WTC11 (cell line): ENCODE results near the gene FLOT2. TPM values are rescaled to one million over a fixed set of nuclear protein-coding genes. Genes with fewer than 3 reads are reported as not detected.
A peak's percentile ranks its signal among the peaks of the same experiment; 100 is the strongest.

Experiments
- ATAC-seq: fragments of 200-7000 bp; cut with Tn5 transposase; 2 replicates; pipeline ENCODE4 v1.10.0; 2021; ENCODE audit warnings: mild to moderate bottlenecking, moderate library complexity
- CTCF ChIA-PET: fragments of 300-600 bp; sonication (Branson Sonifier 250); formaldehyde crosslinking; loops from one replicate; lab custom pipeline; 2021; ENCODE audit warnings: antibody characterized with exemption; lab: Charles Lee
- POLR2A ChIA-PET: fragments of 350-600 bp; sonication (Branson Sonifier 250); formaldehyde crosslinking; loops from one replicate; lab custom pipeline; 2021; ENCODE audit warnings: antibody characterized with exemption; lab: Charles Lee
- DNase-seq: peaks from one replicate; pipeline ENCODE4 v3.0.0; 2021; ENCODE audit warnings: low spot score
- H3K27ac Mint-ChIP-seq: 2 replicates; pipeline ENCODE4 v1.8.0; 2021; ENCODE audit warnings: mixed read lengths
- H3K27me3 Mint-ChIP-seq: 2 replicates; pipeline ENCODE4 v1.8.0; 2021; ENCODE audit warnings: low read depth, mild to moderate bottlenecking, moderate library complexity, mixed read lengths
- H3K36me3 Mint-ChIP-seq: 2 replicates; pipeline ENCODE4 v1.8.0; 2021; ENCODE audit warnings: mixed read lengths
- H3K4me1 Mint-ChIP-seq: 2 replicates; pipeline ENCODE4 v1.8.0; 2022; ENCODE audit warnings: mixed read lengths
- H3K4me3 Mint-ChIP-seq: 2 replicates; pipeline ENCODE4 v1.8.0; 2021; ENCODE audit warnings: mild to moderate bottlenecking, moderate library complexity, mixed read lengths
- H3K9me3 Mint-ChIP-seq: 2 replicates; pipeline ENCODE4 v1.8.0; 2021; ENCODE audit warnings: mixed read lengths
- ARID4B ChIP-seq: sonication (generic); formaldehyde crosslinking; IDR thresholded peaks from 2 replicates; pipeline ENCODE4 v1.8.0; 2023; ENCODE audit warnings: missing genetic modification reagents, mild to moderate bottlenecking, borderline replicate concordance
- ATF1 ChIP-seq: sonication (generic); formaldehyde crosslinking; IDR thresholded peaks from 2 replicates; pipeline ENCODE4 v1.8.1; 2023; ENCODE audit warnings: mild to moderate bottlenecking, moderate library complexity, missing genetic modification reagents
- CBFB ChIP-seq: sonication (generic); formaldehyde crosslinking; IDR thresholded peaks from 2 replicates; pipeline ENCODE4 v1.8.1; 2022; ENCODE audit warnings: mild to moderate bottlenecking, low read depth, missing genetic modification reagents
- CREM ChIP-seq: sonication (generic); formaldehyde crosslinking; IDR thresholded peaks from 2 replicates; pipeline ENCODE4 v1.8.1; 2022; ENCODE audit warnings: mild to moderate bottlenecking, missing genetic modification reagents, moderate library complexity
- E2F1 ChIP-seq: sonication (generic); formaldehyde crosslinking; IDR thresholded peaks from 2 replicates; pipeline ENCODE4 v1.8.0; 2022; ENCODE audit warnings: mild to moderate bottlenecking, missing genetic modification reagents
- E2F5 ChIP-seq: sonication (generic); formaldehyde crosslinking; IDR thresholded peaks from 2 replicates; pipeline ENCODE4 v1.8.1; 2022; ENCODE audit warnings: mild to moderate bottlenecking, moderate library complexity, missing genetic modification reagents
- GRHL2 ChIP-seq: fragments of 250-450 bp; sonication (Bioruptor Pico); IDR thresholded peaks from 2 replicates; pipeline ENCODE4 v1.8.0; 2022; ENCODE audit warnings: mild to moderate bottlenecking, moderate library complexity; ENCODE audit not compliant: insufficient replicate concordance, severe bottlenecking
- MLX ChIP-seq: sonication (generic); formaldehyde crosslinking; IDR thresholded peaks from 2 replicates; pipeline ENCODE4 v1.8.1; 2023; ENCODE audit warnings: mild to moderate bottlenecking, missing genetic modification reagents, moderate library complexity
- MXD4 ChIP-seq: fragments of 250-450 bp; sonication (Bioruptor Pico); IDR thresholded peaks from 2 replicates; pipeline ENCODE4 v1.8.0; 2021; ENCODE audit warnings: mild to moderate bottlenecking, moderate library complexity, borderline replicate concordance
- MYBL2 ChIP-seq: sonication (generic); formaldehyde crosslinking; IDR thresholded peaks from 2 replicates; pipeline ENCODE4 v1.8.1; 2023; ENCODE audit warnings: mild to moderate bottlenecking, moderate library complexity, missing genetic modification reagents
- NFATC4 ChIP-seq: fragments of 250-450 bp; sonication (Bioruptor Pico); IDR thresholded peaks from 2 replicates; pipeline ENCODE4 v1.9.0; 2021; ENCODE audit warnings: mild to moderate bottlenecking
- NFYB ChIP-seq: sonication (generic); formaldehyde crosslinking; conservative IDR thresholded peaks from 2 replicates; pipeline ENCODE4 v1.8.0; 2022; ENCODE audit warnings: low read depth, missing genetic modification reagents
- SMAD4 ChIP-seq: sonication (generic); formaldehyde crosslinking; IDR thresholded peaks from 2 replicates; pipeline ENCODE4 v1.8.0; 2022; ENCODE audit warnings: mild to moderate bottlenecking, missing genetic modification reagents
- ZNF416 ChIP-seq: fragments of 250-450 bp; sonication (Bioruptor Pico); IDR thresholded peaks from 2 replicates; pipeline ENCODE4 v1.9.0; 2021; ENCODE audit warnings: mild to moderate bottlenecking, inconsistent platforms
- total RNA-seq: library from RNA; stranded (reverse); gene quantifications from 3 replicates; pipeline ENCODE4 v1.2.3, GENCODE V29; 2021
- TF ChIP-seq, protein P1 (sequence below): sonication (generic); formaldehyde crosslinking; conservative IDR thresholded peaks from 2 replicates; pipeline ENCODE4 v1.8.1; 2022; ENCODE audit warnings: mild to moderate bottlenecking, missing genetic modification reagents
- TF ChIP-seq, protein P2 (sequence below): sonication (generic); formaldehyde crosslinking; IDR thresholded peaks from 2 replicates; pipeline ENCODE4 v1.8.1; 2022; ENCODE audit warnings: mild to moderate bottlenecking, missing genetic modification reagents, moderate library complexity, borderline replicate concordance
- TF ChIP-seq, protein P3 (sequence below): sonication (generic); formaldehyde crosslinking; IDR thresholded peaks from 2 replicates; pipeline ENCODE4 v1.8.1; 2023; ENCODE audit warnings: mild to moderate bottlenecking, missing genetic modification reagents, borderline replicate concordance
- TF ChIP-seq, protein P4 (sequence below): sonication (generic); formaldehyde crosslinking; IDR thresholded peaks from 2 replicates; pipeline ENCODE4 v1.8.1; 2023; ENCODE audit warnings: mild to moderate bottlenecking, missing genetic modification reagents
- TF ChIP-seq, protein P5 (sequence below): sonication (generic); formaldehyde crosslinking; IDR thresholded peaks from 2 replicates; pipeline ENCODE4 v1.8.0; 2023; ENCODE audit warnings: mild to moderate bottlenecking, missing genetic modification reagents

FLOT2 gene
- total RNA-seq, 1 experiment from 2014 or later = 139 TPM

GRCh38 chr17:28928061-28928460, 30.5 kb upstream of the FLOT2 start (continued):
- TF ChIP-seq MLX (CRISPR knock-in tag) = no peak
- no peak for TF ChIP-seq ZNF416 (CRISPR knock-in tag)
- TF ChIP-seq CBFB (CRISPR knock-in tag) = no peak
- TF ChIP-seq, protein P1, sequence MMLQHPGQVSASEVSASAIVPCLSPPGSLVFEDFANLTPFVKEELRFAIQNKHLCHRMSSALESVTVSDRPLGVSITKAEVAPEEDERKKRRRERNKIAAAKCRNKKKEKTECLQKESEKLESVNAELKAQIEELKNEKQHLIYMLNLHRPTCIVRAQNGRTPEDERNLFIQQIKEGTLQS (CRISPR knock-in tag) = no peak
- no peak for TF ChIP-seq NFATC4 (CRISPR knock-in tag)
- TF ChIP-seq NFYB (CRISPR knock-in tag) = no peak
- TF ChIP-seq ARID4B (CRISPR knock-in tag) = no peak

DNA sequence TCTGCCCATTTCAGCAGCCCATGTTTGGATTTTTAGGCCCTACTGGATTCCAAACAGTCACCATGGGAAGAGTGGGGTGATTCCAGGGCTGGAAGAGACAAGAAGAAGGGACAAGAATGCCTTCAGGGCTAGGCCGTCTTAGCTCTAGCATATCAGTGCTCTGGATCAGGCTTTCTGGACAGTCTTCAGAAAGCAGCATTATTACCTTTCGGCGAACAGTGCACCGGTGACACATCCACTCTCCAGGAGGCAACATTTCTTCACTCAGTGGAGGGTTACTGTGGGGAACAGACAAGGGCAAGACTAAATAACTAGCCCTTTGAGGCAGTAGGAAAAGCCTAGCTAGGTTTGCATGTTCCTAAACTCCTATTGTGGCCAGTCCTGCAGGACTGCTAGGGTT, 29.3 kb upstream of the FLOT2 start:
- ChIA-PET POLR2A (no interaction called here), CTCF (interaction anchor here (1.0 to 2.1 kb wide), 4 partner anchors 11 to 27 kb away, joined by 4 to 8 read pairs (median 6); partner anchors contain the start of gene DHRS13)
- no peak for ATAC-seq
- Mint-ChIP-seq H3K27ac (0 out of 2 replicates have a peak overlapping the region, but pooled peaks have one; percentile 15), H3K4me1 (0 out of 2 replicates have a peak, but pooled peaks cover 4% of the 10 kb centered on the region), H3K4me3 (no peak overlapping the region), H3K27me3 (no peaks in the 10 kb centered on the region), H3K36me3 (peaks cover 52% of the 10 kb centered on the region), H3K9me3 (no peaks in the 10 kb centered on the region)
- DNase-seq = no peak
- no peak for TF ChIP-seq SMAD4 (CRISPR knock-in tag)
- TF ChIP-seq E2F1 (CRISPR knock-in tag) = no peak
- no peak for TF ChIP-seq MXD4
- TF ChIP-seq, protein P2, sequence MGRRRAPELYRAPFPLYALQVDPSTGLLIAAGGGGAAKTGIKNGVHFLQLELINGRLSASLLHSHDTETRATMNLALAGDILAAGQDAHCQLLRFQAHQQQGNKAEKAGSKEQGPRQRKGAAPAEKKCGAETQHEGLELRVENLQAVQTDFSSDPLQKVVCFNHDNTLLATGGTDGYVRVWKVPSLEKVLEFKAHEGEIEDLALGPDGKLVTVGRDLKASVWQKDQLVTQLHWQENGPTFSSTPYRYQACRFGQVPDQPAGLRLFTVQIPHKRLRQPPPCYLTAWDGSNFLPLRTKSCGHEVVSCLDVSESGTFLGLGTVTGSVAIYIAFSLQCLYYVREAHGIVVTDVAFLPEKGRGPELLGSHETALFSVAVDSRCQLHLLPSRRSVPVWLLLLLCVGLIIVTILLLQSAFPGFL (CRISPR knock-in tag) = no peak
- TF ChIP-seq, protein P3, sequence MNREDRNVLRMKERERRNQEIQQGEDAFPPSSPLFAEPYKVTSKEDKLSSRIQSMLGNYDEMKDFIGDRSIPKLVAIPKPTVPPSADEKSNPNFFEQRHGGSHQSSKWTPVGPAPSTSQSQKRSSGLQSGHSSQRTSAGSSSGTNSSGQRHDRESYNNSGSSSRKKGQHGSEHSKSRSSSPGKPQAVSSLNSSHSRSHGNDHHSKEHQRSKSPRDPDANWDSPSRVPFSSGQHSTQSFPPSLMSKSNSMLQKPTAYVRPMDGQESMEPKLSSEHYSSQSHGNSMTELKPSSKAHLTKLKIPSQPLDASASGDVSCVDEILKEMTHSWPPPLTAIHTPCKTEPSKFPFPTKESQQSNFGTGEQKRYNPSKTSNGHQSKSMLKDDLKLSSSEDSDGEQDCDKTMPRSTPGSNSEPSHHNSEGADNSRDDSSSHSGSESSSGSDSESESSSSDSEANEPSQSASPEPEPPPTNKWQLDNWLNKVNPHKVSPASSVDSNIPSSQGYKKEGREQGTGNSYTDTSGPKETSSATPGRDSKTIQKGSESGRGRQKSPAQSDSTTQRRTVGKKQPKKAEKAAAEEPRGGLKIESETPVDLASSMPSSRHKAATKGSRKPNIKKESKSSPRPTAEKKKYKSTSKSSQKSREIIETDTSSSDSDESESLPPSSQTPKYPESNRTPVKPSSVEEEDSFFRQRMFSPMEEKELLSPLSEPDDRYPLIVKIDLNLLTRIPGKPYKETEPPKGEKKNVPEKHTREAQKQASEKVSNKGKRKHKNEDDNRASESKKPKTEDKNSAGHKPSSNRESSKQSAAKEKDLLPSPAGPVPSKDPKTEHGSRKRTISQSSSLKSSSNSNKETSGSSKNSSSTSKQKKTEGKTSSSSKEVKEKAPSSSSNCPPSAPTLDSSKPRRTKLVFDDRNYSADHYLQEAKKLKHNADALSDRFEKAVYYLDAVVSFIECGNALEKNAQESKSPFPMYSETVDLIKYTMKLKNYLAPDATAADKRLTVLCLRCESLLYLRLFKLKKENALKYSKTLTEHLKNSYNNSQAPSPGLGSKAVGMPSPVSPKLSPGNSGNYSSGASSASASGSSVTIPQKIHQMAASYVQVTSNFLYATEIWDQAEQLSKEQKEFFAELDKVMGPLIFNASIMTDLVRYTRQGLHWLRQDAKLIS = no peak
- no peak for TF ChIP-seq MYBL2
- no peak for TF ChIP-seq ATF1 (CRISPR knock-in tag)
- TF ChIP-seq, protein P4, sequence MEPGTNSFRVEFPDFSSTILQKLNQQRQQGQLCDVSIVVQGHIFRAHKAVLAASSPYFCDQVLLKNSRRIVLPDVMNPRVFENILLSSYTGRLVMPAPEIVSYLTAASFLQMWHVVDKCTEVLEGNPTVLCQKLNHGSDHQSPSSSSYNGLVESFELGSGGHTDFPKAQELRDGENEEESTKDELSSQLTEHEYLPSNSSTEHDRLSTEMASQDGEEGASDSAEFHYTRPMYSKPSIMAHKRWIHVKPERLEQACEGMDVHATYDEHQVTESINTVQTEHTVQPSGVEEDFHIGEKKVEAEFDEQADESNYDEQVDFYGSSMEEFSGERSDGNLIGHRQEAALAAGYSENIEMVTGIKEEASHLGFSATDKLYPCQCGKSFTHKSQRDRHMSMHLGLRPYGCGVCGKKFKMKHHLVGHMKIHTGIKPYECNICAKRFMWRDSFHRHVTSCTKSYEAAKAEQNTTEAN (CRISPR knock-in tag) = no peak
- TF ChIP-seq, protein P5, sequence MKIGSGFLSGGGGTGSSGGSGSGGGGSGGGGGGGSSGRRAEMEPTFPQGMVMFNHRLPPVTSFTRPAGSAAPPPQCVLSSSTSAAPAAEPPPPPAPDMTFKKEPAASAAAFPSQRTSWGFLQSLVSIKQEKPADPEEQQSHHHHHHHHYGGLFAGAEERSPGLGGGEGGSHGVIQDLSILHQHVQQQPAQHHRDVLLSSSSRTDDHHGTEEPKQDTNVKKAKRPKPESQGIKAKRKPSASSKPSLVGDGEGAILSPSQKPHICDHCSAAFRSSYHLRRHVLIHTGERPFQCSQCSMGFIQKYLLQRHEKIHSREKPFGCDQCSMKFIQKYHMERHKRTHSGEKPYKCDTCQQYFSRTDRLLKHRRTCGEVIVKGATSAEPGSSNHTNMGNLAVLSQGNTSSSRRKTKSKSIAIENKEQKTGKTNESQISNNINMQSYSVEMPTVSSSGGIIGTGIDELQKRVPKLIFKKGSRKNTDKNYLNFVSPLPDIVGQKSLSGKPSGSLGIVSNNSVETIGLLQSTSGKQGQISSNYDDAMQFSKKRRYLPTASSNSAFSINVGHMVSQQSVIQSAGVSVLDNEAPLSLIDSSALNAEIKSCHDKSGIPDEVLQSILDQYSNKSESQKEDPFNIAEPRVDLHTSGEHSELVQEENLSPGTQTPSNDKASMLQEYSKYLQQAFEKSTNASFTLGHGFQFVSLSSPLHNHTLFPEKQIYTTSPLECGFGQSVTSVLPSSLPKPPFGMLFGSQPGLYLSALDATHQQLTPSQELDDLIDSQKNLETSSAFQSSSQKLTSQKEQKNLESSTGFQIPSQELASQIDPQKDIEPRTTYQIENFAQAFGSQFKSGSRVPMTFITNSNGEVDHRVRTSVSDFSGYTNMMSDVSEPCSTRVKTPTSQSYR (CRISPR knock-in tag) = no peak
- TF ChIP-seq CREM (CRISPR knock-in tag) = no peak
- TF ChIP-seq GRHL2 (CRISPR knock-in tag) = no peak
- TF ChIP-seq E2F5 (CRISPR knock-in tag) = no peak
